Endothelial cell of umbilical vein (primary cell): Measurements from ENCODE around the gene PRKCB. TPM values are rescaled to one million over a fixed set of nuclear protein-coding genes. Genes with fewer than 3 reads are reported as not detected.

Experiments used
- BruUV-seq: library from RNA; stranded (reverse); fragments of 400-500 nt; replicated peaks from 2 replicates; lab custom pipeline; 2021; lab: Mats Ljungman, UMichigan
- CTCF ChIA-PET: fragments of 300-600, 350-600 bp; sonication (Branson Sonifier 250); formaldehyde crosslinking; loops from one replicate; lab custom pipeline; 2021; ENCODE audit warnings: antibody characterized with exemption, inconsistent platforms; lab: Charles Lee
- POLR2A ChIA-PET: fragments of 300-600, 350-600 bp; sonication (Branson Sonifier 250); formaldehyde crosslinking; loops from one replicate; lab custom pipeline; 2021; ENCODE audit warnings: antibody characterized with exemption, inconsistent platforms; lab: Charles Lee
- DNase-seq: peaks from one replicate; pipeline ENCODE4 v3.0.0-alpha.2; 2011; ENCODE audit warnings: low read depth, low spot score
- FAIRE-seq: peaks from 2 replicates; lab custom pipeline; 2011; peaks lifted over from hg19 to GRCh38; lab: Jason Lieb, UNC
- H2AFZ ChIP-seq: 2 replicates; pipeline ENCODE4 v1.6.0; 2012; ENCODE audit warnings: low read depth, low read length, control low read depth, inconsistent platforms
- H3K27ac ChIP-seq: 2 replicates; pipeline ENCODE4 v1.5.1; 2011; ENCODE audit warnings: low read depth, mild to moderate bottlenecking, control low read depth, low read length, moderate library complexity; ENCODE audit not compliant: insufficient read depth
- H3K27me3 ChIP-seq, 2 experiments: 2 replicates each; pipeline versions ENCODE4 v1.6.0 to v1.6.1; 2011; ENCODE audit warnings: low read length in 2 of 2, mixed read lengths in 1 of 2; ENCODE audit not compliant: control insufficient read depth in 2 of 2, insufficient read depth in 2 of 2
- H3K36me3 ChIP-seq, 2 experiments: 2 replicates in 1 of 2; 3 replicates in 1 of 2; pipeline ENCODE4 v1.5.1; 2011; ENCODE audit warnings: low read length in 2 of 2, mild to moderate bottlenecking in 1 of 2, moderate library complexity in 1 of 2; ENCODE audit not compliant: control insufficient read depth in 2 of 2, insufficient read depth in 2 of 2; ENCODE audit errors: extremely low read depth in 1 of 2
- H3K4me1 ChIP-seq: 3 replicates; pipeline ENCODE4 v1.5.1; 2011; ENCODE audit warnings: mild to moderate bottlenecking, low read length; ENCODE audit not compliant: control insufficient read depth, insufficient read depth; ENCODE audit errors: extremely low read depth
- H3K4me2 ChIP-seq: 2 replicates; pipeline ENCODE4 v1.6.1; 2011; ENCODE audit warnings: low read length, control low read depth, mixed read lengths; ENCODE audit not compliant: insufficient read depth
- H3K4me3 ChIP-seq, 3 experiments: fragments of 200-600 bp in 1 of 3; sonication (generic), shearing (Covaris generic) in 1 of 3; replicated peaks in 1 of 3; 2 replicates each; pipeline ENCODE4 v1.5.1; 2011 to 2016; ENCODE audit warnings: control low read depth in 3 of 3, low read length in 3 of 3, mild to moderate bottlenecking in 2 of 3, inconsistent platforms in 1 of 3, low read depth in 1 of 3, moderate library complexity in 1 of 3; ENCODE audit not compliant: insufficient read depth in 1 of 3
- H3K79me2 ChIP-seq: 2 replicates; pipeline ENCODE4 v1.6.0; 2012; ENCODE audit warnings: low read length, inconsistent platforms; ENCODE audit not compliant: control insufficient read depth, insufficient read depth
- H3K9ac ChIP-seq: replicated peaks from 2 replicates; pipeline ENCODE3; 2011; ENCODE audit warnings: low read length, control low read depth; ENCODE audit not compliant: insufficient read depth; ENCODE audit errors: extremely low read depth
- H3K9me1 ChIP-seq: replicated peaks from 3 replicates; pipeline ENCODE4 v1.6.0; 2011; ENCODE audit warnings: mild to moderate bottlenecking, low read length; ENCODE audit not compliant: control insufficient read depth, insufficient read depth; ENCODE audit errors: extremely low read depth
- H3K9me3 ChIP-seq: replicated peaks from 2 replicates; pipeline ENCODE4 v1.5.1; 2012; ENCODE audit warnings: low read length, inconsistent platforms; ENCODE audit not compliant: control insufficient read depth, insufficient read depth
- H4K20me1 ChIP-seq: replicated peaks from 2 replicates; pipeline ENCODE3; 2011; ENCODE audit warnings: mild to moderate bottlenecking, low read length; ENCODE audit not compliant: control insufficient read depth, insufficient read depth; ENCODE audit errors: extremely low read depth
- EZH2 ChIP-seq: IDR thresholded peaks from 2 replicates; pipeline ENCODE4 v1.6.1; 2012; ENCODE audit warnings: borderline replicate concordance, low read depth, mild to moderate bottlenecking, moderate library complexity, low read length, inconsistent platforms; ENCODE audit not compliant: severe bottlenecking
- FOS ChIP-seq: IDR thresholded peaks from 2 replicates; pipeline ENCODE4 v1.6.1; 2011; ENCODE audit warnings: mild to moderate bottlenecking, low read length, moderate library complexity, borderline replicate concordance; ENCODE audit not compliant: insufficient read depth
- GATA2 ChIP-seq: IDR thresholded peaks from 2 replicates; pipeline ENCODE4 v1.7.0; 2011; ENCODE audit warnings: low read depth, mild to moderate bottlenecking, moderate library complexity, mixed read lengths, low read length; ENCODE audit not compliant: insufficient read length, insufficient read depth
- JUN ChIP-seq: IDR thresholded peaks from 2 replicates; pipeline ENCODE4 v1.6.1; 2011; ENCODE audit warnings: borderline replicate concordance, low read depth; ENCODE audit not compliant: insufficient read length, insufficient read depth
- MYC ChIP-seq: IDR thresholded peaks from one replicate; pipeline ENCODE4 v1.6.1; 2011; ENCODE audit warnings: mild to moderate bottlenecking, low read depth, low read length
- POLR2A ChIP-seq: IDR thresholded peaks from 2 replicates; pipeline ENCODE4 v1.6.1; 2012; ENCODE audit warnings: low read depth, mild to moderate bottlenecking, control low read depth, low read length
- POLR2AphosphoS5 ChIP-seq: IDR thresholded peaks from 2 replicates; pipeline ENCODE4 v1.6.1; 2012; ENCODE audit warnings: low read depth, mild to moderate bottlenecking, control low read depth, low read length, moderate library complexity; ENCODE audit not compliant: insufficient read depth
- dilution Hi-C: fragments of 300-500 bp; cut with MboI; formaldehyde crosslinking; loops from one replicate; pipeline ENCODE4 v1.15.0; 2019; ENCODE audit warnings: low sequenced_read_pairs; ENCODE audit not compliant: extremely low pct_ligation_motif_present
- intact Hi-C: fragments of 100-400 bp; cut with micrococcal nuclease; formaldehyde crosslinking; loops from one replicate; pipeline ENCODE4 v1.10.0; 2022
- polyA plus RNA-seq, 4 experiments: library from polyadenylated mRNA; depleted of rRNA in 3 of 4; stranded (reverse) in 3 of 4; unstranded in 1 of 4; fragments of >200 nt; gene quantifications; 2 replicates each; pipeline versions ENCODE4 v1.2.1 to v1.2.3, GENCODE V29; 2011 to 2012; ENCODE audit warnings: missing spikeins in 1 of 4
- total RNA-seq: library from RNA; stranded (reverse); gene quantifications from 2 replicates; pipeline ENCODE4 v1.2.3, GENCODE V29; 2021
- TF ChIP-seq, protein P1 (sequence below), 2 donors: IDR thresholded peaks; 1 replicate in 1 of 2; 2 replicates in 1 of 2; pipeline ENCODE4 v1.5.1; 2011; ENCODE audit warnings: low read length in 2 of 2, mild to moderate bottlenecking in 2 of 2, moderate library complexity in 2 of 2, control low read depth in 1 of 2, inconsistent platforms in 1 of 2, low read depth in 1 of 2; ENCODE audit not compliant: insufficient read depth in 1 of 2; ENCODE audit errors: extremely low read depth in 1 of 2
- TF ChIP-seq, protein P2 (sequence below): IDR thresholded peaks from 2 replicates; pipeline ENCODE4 v1.6.1; 2011; ENCODE audit not compliant: insufficient read depth, insufficient read length

PRKCB gene
- total and polyA plus RNA-seq, 2 donors (not counting 3 experiments of a cell fraction or from before 2014, with no cell fraction given) = 0.01 TPM; not detected in 1

DNA sequence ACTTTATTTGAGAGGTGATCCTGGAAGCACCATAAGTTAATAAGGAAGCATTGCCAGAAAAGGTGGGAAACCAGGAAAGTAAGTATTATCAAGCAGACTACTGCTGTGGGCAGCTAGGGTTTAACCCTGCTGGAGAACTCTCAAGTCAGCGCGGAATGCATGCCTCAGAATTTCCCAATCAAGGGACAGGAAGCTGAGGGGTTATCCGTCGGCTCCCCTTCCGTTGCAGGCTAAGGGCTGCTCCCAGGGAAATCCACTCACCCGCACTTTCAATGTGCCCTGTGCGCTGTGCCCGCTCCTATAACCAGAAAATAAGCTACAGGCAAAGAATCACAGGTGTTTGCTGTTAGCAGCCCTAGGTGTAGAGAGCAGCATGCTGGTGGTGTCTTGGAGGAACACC, 281.9 kb downstream of the PRKCB start:
- Histone ChIP-seq H3K4me1 (no peaks in the 10 kb centered on the region), H3K9ac (no peak overlapping the region), H2AFZ (no peak overlapping the region), H3K36me3 (no peaks in the 10 kb centered on the region), H3K27ac (no peak overlapping the region), H3K27me3 (no peaks in the 10 kb centered on the region), H4K20me1 (no peaks in the 10 kb centered on the region), H3K79me2 (no peaks in the 10 kb centered on the region), H3K9me3 (no peaks in the 10 kb centered on the region), H3K9me1 (no peaks in the 10 kb centered on the region), H3K4me3 (no peak overlapping the region), H3K4me2 (no peak overlapping the region)
- POLR2A ChIA-PET = no interaction called here
- DNase-seq (no peak), FAIRE-seq (no peak)
- CTCF ChIA-PET = interaction anchor here (1.0 kb wide), 1 partner anchor 135 kb away, joined by 3 read pairs; no protein-coding TSS in a partner anchor
- TF ChIP-seq GATA2 (no peak), JUN (no peak), MYC (no peak), EZH2 (no peak), POLR2A (no peak), POLR2AphosphoS5 (no peak), FOS (no peak)
- TF ChIP-seq, protein P1, sequence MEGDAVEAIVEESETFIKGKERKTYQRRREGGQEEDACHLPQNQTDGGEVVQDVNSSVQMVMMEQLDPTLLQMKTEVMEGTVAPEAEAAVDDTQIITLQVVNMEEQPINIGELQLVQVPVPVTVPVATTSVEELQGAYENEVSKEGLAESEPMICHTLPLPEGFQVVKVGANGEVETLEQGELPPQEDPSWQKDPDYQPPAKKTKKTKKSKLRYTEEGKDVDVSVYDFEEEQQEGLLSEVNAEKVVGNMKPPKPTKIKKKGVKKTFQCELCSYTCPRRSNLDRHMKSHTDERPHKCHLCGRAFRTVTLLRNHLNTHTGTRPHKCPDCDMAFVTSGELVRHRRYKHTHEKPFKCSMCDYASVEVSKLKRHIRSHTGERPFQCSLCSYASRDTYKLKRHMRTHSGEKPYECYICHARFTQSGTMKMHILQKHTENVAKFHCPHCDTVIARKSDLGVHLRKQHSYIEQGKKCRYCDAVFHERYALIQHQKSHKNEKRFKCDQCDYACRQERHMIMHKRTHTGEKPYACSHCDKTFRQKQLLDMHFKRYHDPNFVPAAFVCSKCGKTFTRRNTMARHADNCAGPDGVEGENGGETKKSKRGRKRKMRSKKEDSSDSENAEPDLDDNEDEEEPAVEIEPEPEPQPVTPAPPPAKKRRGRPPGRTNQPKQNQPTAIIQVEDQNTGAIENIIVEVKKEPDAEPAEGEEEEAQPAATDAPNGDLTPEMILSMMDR (IDR thresholded peaks at IDR 0.05; ENCODE audit: extremely low read depth in 1 of 2, insufficient read depth in 1 of 2, low read depth in 1 of 2, low read length in 2 of 2) = no peak
- TF ChIP-seq, protein P2, sequence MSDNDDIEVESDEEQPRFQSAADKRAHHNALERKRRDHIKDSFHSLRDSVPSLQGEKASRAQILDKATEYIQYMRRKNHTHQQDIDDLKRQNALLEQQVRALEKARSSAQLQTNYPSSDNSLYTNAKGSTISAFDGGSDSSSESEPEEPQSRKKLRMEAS = no peak
- no TSS peak for BruUV-seq
- intact Hi-C loops (no loop called here), dilution Hi-C loops (no loop called here)
